Central memory CD8-positive, alpha-beta T cell (primary cell): ENCODE measurements around the gene ZNF773.
A peak's percentile ranks its signal among the peaks of the same experiment; 100 is the strongest.
"Not testable (repeated sequence)": the region's sequence is repeated elsewhere in the genome, so short reads cannot be mapped to it uniquely, and the experiment has no call there.

Source experiments
- ATAC-seq: fragments of 150-1000 bp; cut with Tn5 transposase; replicated peaks from 2 replicates; pipeline ENCODE4 v1.10.0; 2022; ENCODE audit warnings: mild to moderate bottlenecking, moderate FRiP score, moderate number of reproducible peaks; ENCODE audit not compliant: poor library complexity, severe bottlenecking; ENCODE audit errors: extremely low read depth
- DNase-seq, 2 donors: peaks; one replicate each; pipeline ENCODE4 v3.0.0; 2021; ENCODE audit warnings: low spot score in 2 of 2
- H3K27ac Mint-ChIP-seq: one replicate; pipeline ENCODE4 v1.8.0; 2022; ENCODE audit warnings: low read depth, mild to moderate bottlenecking, moderate library complexity, mixed read lengths
- H3K27me3 Mint-ChIP-seq: one replicate; pipeline ENCODE4 v1.8.0; 2022; ENCODE audit warnings: mixed read lengths
- H3K36me3 Mint-ChIP-seq: one replicate; pipeline ENCODE4 v1.8.0; 2022; ENCODE audit warnings: mild to moderate bottlenecking, moderate library complexity, mixed read lengths; ENCODE audit not compliant: insufficient read depth
- H3K4me1 Mint-ChIP-seq: one replicate; pipeline ENCODE4 v1.8.0; 2022; ENCODE audit warnings: mixed read lengths
- H3K4me3 Mint-ChIP-seq: one replicate; pipeline ENCODE4 v1.8.0; 2022; ENCODE audit warnings: mild to moderate bottlenecking, moderate library complexity, mixed read lengths
- H3K9me3 Mint-ChIP-seq: one replicate; pipeline ENCODE4 v1.8.0; 2022; ENCODE audit warnings: mixed read lengths

The ZNF773 gene

DNA sequence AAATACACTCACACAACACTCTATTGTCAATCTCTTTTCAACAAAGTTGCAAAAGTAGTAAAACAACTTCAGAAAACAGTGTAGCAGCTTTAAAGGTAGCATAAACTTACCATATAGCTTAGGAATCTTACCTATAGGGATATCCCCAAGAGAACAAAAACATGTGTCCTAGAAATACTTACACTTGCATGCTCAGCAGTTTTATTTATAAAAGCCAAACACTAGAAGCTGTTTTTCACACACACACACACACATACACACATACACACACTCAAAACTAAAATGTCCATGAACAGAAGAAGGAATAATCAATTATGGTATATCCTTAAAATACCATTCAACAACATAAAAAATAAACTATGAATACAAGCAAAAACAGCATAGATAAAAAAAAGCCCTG, 11.7 kb downstream of the ZNF773 start:
- ATAC-seq (no peak), DNase-seq (no peak)
- Mint-ChIP-seq H3K27me3 (no peaks in the 10 kb centered on the region), H3K36me3 (peaks cover 22% of the 10 kb centered on the region), H3K9me3 (peaks cover 36% of the 10 kb centered on the region), H3K27ac (no peak overlapping the region), H3K4me1 (no peaks in the 10 kb centered on the region), H3K4me3 (no peak overlapping the region)

DNA sequence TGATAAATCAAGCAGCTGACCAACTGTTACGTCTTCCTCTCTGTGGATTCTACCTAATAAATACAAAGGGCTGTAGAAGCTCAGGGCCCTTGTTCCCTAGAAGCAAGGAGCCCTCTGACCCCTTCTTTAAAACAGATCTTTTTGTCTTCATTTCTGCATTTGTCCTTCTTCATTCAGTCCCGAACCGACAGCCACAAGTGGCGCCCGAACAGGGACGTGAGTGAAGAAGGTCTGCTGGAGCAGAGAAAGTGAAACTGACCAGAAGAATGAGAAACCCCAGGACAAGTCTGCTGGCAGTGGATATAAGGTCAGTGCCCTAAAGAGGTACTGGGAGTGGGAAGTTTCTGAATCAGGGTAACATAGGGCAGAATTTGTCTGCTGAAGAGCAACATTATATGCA, 13.1 kb downstream of the ZNF773 start:
- H3K9me3 Mint-ChIP-seq = peaks cover 35% of the 10 kb centered on the region
- no peak for DNase-seq

GRCh38 chr19:57515255-57515654, 15.5 kb downstream of the ZNF773 start:
- H3K4me3 Mint-ChIP-seq = no peak overlapping the region
- no peaks in the 10 kb centered on the region for H3K27me3 Mint-ChIP-seq
- peaks cover 36% of the 10 kb centered on the region for H3K9me3 Mint-ChIP-seq
- H3K4me1 Mint-ChIP-seq = no peaks in the 10 kb centered on the region
- H3K27ac Mint-ChIP-seq = no peak overlapping the region
- peaks cover 7% of the 10 kb centered on the region for H3K36me3 Mint-ChIP-seq
- DNase-seq (no peak), ATAC-seq (no peak)

More for the DNA sequence above, 13.1 kb downstream of the ZNF773 start:
- no peak overlapping the region for H3K4me3 Mint-ChIP-seq
- no peaks in the 10 kb centered on the region for H3K4me1 Mint-ChIP-seq
- ATAC-seq = no peak
- H3K27me3 Mint-ChIP-seq = no peaks in the 10 kb centered on the region
- no peak overlapping the region for H3K27ac Mint-ChIP-seq
- peaks cover 11% of the 10 kb centered on the region for H3K36me3 Mint-ChIP-seq

- H3K36me3 Mint-ChIP-seq, H3K27ac Mint-ChIP-seq, ATAC-seq, H3K27me3 Mint-ChIP-seq, H3K4me3 Mint-ChIP-seq, H3K4me1 Mint-ChIP-seq, DNase-seq: not testable (repeated sequence)
- peaks cover 33% of the 10 kb centered on the region for H3K9me3 Mint-ChIP-seq
Observed at GRCh38 chr19:57518021-57518420, 18.3 kb downstream of the ZNF773 start.

DNA sequence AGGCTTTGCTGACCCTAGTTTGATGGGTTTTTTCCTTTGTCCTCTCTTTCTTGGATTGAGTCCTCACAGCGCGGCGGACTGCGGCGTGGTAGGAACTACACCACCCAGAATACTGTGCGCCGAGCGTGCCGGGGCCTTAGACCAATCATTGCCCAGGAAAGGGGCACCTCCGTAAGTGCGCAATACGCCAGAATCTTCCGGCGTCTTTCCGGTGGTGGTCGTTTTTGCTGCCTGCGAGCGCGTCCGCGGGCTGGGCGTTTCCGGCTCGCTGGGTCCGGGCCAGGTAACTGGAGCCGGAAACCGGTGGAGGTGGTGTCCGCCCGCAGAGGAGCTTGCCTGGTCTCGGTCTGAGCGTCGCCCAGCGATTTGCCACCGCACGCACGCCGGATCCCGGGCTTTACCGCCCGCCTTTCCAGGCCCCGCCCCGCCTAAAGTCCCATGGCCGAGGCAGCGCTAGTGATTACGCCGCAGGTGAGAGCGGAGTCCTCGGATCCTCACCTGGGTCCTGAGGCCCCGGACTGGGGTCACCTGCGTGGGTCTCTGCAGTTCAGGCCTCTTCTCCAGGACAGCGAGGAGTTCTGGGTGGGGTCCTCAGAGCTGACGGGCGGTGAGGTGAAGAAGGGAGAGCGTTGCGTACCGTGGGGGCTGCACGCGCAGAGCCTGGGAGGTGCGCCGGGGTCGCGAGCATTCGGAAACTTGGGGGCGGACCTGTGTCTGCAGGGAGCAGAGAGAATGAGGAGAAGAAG, 27.6 kb downstream of the ZNF773 start, which contains the start of gene ZNF549:
Gene ZNF549 (plus strand): TSS at position 221 of the 746 bp plus-strand sequence. CDS start 218 bp downstream, at position 439.
- no peaks in the 10 kb centered on the region for H3K27me3 Mint-ChIP-seq
- DNase-seq (peak; percentile 64 to 83), ATAC-seq (peak; percentile 100)
- H3K27ac Mint-ChIP-seq = peak within 1 kb of the TSS; percentile 98
- H3K4me3 Mint-ChIP-seq = peak within 1 kb of the TSS; percentile 99
- H3K9me3 Mint-ChIP-seq = peaks cover 27% of the 10 kb centered on the region
- peaks cover 19% of the 10 kb centered on the region for H3K36me3 Mint-ChIP-seq
- peaks cover 27% of the 10 kb centered on the region for H3K4me1 Mint-ChIP-seq

DNA sequence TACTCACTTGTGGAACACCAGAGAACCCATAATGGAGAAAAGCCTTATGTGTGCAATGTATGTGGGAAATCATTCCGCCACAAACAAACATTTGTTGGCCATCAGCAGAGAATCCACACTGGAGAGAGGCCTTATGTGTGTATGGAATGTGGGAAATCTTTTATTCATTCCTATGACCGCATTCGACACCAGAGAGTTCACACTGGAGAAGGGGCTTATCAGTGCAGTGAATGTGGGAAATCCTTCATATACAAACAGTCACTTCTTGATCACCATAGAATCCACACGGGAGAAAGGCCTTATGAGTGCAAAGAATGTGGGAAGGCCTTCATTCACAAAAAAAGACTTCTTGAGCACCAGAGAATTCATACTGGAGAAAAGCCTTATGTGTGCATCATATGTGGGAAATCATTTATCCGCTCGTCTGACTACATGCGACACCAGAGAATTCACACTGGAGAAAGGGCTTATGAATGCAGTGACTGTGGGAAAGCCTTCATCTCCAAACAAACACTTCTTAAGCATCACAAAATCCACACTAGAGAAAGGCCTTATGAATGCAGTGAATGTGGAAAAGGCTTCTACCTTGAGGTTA, 38.3 kb downstream of the ZNF773 start:
- Mint-ChIP-seq H3K36me3 (peaks cover 28% of the 10 kb centered on the region), H3K9me3 (peaks cover 48% of the 10 kb centered on the region), H3K4me3 (no peak overlapping the region), H3K4me1 (peaks cover 8% of the 10 kb centered on the region), H3K27ac (no peak overlapping the region), H3K27me3 (no peaks in the 10 kb centered on the region)
- ATAC-seq = no peak
- DNase-seq = no peak

GRCh38 chr19:57546513-57546912, 46.8 kb downstream of the ZNF773 start:
- Mint-ChIP-seq H3K4me3 (no peak overlapping the region), H3K27ac (no peak overlapping the region), H3K4me1 (no peaks in the 10 kb centered on the region), H3K27me3 (no peaks in the 10 kb centered on the region), H3K9me3 (peaks cover 37% of the 10 kb centered on the region), H3K36me3 (peaks cover 17% of the 10 kb centered on the region)
- no peak for ATAC-seq
- DNase-seq = no peak

DNA sequence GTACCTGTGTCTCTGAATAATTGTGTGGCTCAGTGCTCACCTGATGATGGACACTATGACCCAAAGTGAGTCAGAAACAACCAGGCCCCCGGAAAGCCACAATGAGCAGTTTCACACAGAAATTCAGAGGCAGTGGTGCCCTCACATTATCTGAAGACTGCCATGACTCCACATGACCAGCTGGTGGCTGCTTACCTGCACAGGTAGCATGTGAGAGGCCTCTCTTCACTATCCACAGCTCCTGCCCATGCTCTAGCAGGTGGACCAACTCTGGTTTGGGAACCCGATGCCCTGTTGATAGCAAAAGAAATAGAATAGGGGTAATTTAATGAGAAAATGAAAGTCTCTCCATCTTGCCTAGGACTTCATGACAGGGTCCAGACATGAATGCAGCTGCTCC, 52.7 kb downstream of the ZNF773 start:
- H3K4me1 Mint-ChIP-seq = peaks cover 5% of the 10 kb centered on the region
- ATAC-seq (no peak), DNase-seq (no peak)
- no peaks in the 10 kb centered on the region for H3K27me3 Mint-ChIP-seq
- H3K9me3 Mint-ChIP-seq = peaks cover 21% of the 10 kb centered on the region
- H3K27ac Mint-ChIP-seq = no peak overlapping the region
- H3K4me3 Mint-ChIP-seq = no peak overlapping the region
- peaks cover 32% of the 10 kb centered on the region for H3K36me3 Mint-ChIP-seq

DNA sequence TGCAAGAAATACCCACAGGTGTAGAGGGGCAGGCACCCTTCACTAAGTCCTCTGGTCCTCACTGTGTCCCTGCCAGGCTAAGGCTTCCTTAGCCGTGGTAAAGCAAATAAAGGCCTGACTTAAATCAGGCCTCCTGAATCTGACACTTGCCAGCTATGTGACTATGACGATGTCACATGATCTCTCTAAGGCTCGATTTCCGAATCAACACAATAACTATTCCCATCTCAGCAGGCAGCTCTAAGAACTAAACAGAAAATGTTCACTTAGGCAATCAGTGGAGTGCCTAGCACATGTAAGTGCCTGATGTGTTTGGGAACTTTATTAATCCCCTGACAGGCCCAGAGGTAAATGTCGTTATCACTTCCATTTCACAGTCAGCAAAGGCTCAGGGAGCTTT, 57.9 kb downstream of the ZNF773 start:
- Mint-ChIP-seq H3K4me1 (peaks cover 34% of the 10 kb centered on the region), H3K27ac (peak overlapping the region; percentile 94), H3K9me3 (peaks cover 4% of the 10 kb centered on the region), H3K36me3 (peaks cover 18% of the 10 kb centered on the region), H3K4me3 (peak overlapping the region; percentile 95), H3K27me3 (peaks cover 9% of the 10 kb centered on the region)
- DNase-seq (no peak), ATAC-seq (no peak)
